ENCODE results near the gene NR1D1. TPM values are rescaled to one million over a fixed set of nuclear protein-coding genes. Genes with fewer than 3 reads are reported as not detected.
A peak's percentile ranks its signal among the peaks of the same experiment; 100 is the strongest.

Gene NR1D1
- total RNA-seq, 4 donors from 2014 or later = 6.1 to 24.2 (median 14.5) TPM

GRCh38 chr17:40106760-40107521, 6.6 kb upstream of the NR1D1 start:
- peaks cover 98 to 100% (median 100%) of the 10 kb centered on the region in 4 donors for H3K4me1 ChIP-seq
- intact Hi-C loops (cut with DNase I) = loop anchor here (5.0 kb wide), 1 partner anchor 40 kb away; no protein-coding TSS in a partner anchor
- DNase-seq (ENCODE audit: extremely low spot score) = no peak
- H3K4me3 ChIP-seq = peak overlapping the region in 3 of 4 donors; percentile 1 to 37 (median 7)
- H3K27me3 ChIP-seq = no peaks in the 10 kb centered on the region
- H3K9me3 ChIP-seq = no peaks in the 10 kb centered on the region
- H3K27ac ChIP-seq (replicated peaks in 1 of 4) = peak overlapping the region; percentile 88 to 99 (median 94)
- WGBS = 12% methylated on average over 19 of the region's 20 CpGs
- TF ChIP-seq CTCF (IDR thresholded peaks at IDR 0.05) (no peak), EP300 (IDR thresholded peaks at IDR 0.05) (no peak), POLR2A (IDR thresholded peaks at IDR 0.05; ENCODE audit: low read depth) (no peak), POLR2AphosphoS5 (IDR thresholded peaks at IDR 0.05) (no peak)
- no peaks in the 10 kb centered on the region for H3K36me3 ChIP-seq

- DNase-seq (ENCODE audit: extremely low spot score) = no peak
- no peaks in the 10 kb centered on the region for H3K27me3 ChIP-seq
- H3K4me3 ChIP-seq = no peak overlapping the region
- intact Hi-C loops (cut with DNase I) = loop anchor here (5.0 kb wide), 1 partner anchor 39 kb away; no protein-coding TSS in a partner anchor
- H3K27ac ChIP-seq (replicated peaks in 1 of 4) = peak overlapping the region; percentile 88 to 99 (median 94)
- H3K36me3 ChIP-seq = no peaks in the 10 kb centered on the region
- WGBS = 88% methylated on average over 5 of the region's 5 CpGs
- H3K4me1 ChIP-seq = peaks cover 100% of the 10 kb centered on the region in 4 donors
- no peaks in the 10 kb centered on the region for H3K9me3 ChIP-seq
- no peak for TF ChIP-seq EP300 (IDR thresholded peaks at IDR 0.05)
- no peak for TF ChIP-seq POLR2AphosphoS5 (IDR thresholded peaks at IDR 0.05)
- TF ChIP-seq POLR2A (IDR thresholded peaks at IDR 0.05; ENCODE audit: low read depth) = no peak
- TF ChIP-seq CTCF (IDR thresholded peaks at IDR 0.05) = no peak
Observed at GRCh38 chr17:40105861-40106759, 5.7 kb upstream of the NR1D1 start.

GRCh38 chr17:40104594-40105486, 4.5 kb upstream of the NR1D1 start:
- Histone ChIP-seq H3K36me3 (no peaks in the 10 kb centered on the region), H3K9me3 (no peaks in the 10 kb centered on the region), H3K4me3 (no peak overlapping the region), H3K4me1 (peaks cover 90 to 95% (median 92%) of the 10 kb centered on the region in 4 donors), H3K27ac (replicated peaks in 1 of 4) (peak overlapping the region; percentile 88 to 99 (median 94)), H3K27me3 (no peaks in the 10 kb centered on the region)
- intact Hi-C loops (cut with DNase I) = loop anchor here (5.0 kb wide), 1 partner anchor 38 kb away; no protein-coding TSS in a partner anchor
- DNase-seq (ENCODE audit: extremely low spot score) = no peak
- no peak for TF ChIP-seq POLR2A (IDR thresholded peaks at IDR 0.05; ENCODE audit: low read depth)
- TF ChIP-seq EP300 (IDR thresholded peaks at IDR 0.05) = no peak
- TF ChIP-seq CTCF (IDR thresholded peaks at IDR 0.05) = no peak
- TF ChIP-seq POLR2AphosphoS5 (IDR thresholded peaks at IDR 0.05) = no peak
- 46% methylated on average over 3 of the region's 3 CpGs for WGBS

- Histone ChIP-seq H3K27me3 (no peaks in the 10 kb centered on the region), H3K36me3 (no peaks in the 10 kb centered on the region), H3K9me3 (no peaks in the 10 kb centered on the region), H3K4me1 (peaks cover 79 to 87% (median 83%) of the 10 kb centered on the region in 4 donors), H3K4me3 (no peak overlapping the region), H3K27ac (replicated peaks in 1 of 4) (peak overlapping the region; percentile 88 to 99 (median 94))
- no peak for DNase-seq (ENCODE audit: extremely low spot score)
- TF ChIP-seq POLR2A (IDR thresholded peaks at IDR 0.05; ENCODE audit: low read depth) (no peak), CTCF (IDR thresholded peaks at IDR 0.05) (no peak), EP300 (IDR thresholded peaks at IDR 0.05) (no peak), POLR2AphosphoS5 (IDR thresholded peaks at IDR 0.05) (no peak)
- WGBS = 41% methylated on average over 2 of the region's 2 CpGs
- intact Hi-C loops (cut with DNase I) = no loop called here
Observed at GRCh38 chr17:40103688-40104087, 3.3 kb upstream of the NR1D1 start.

Measured in esophagus muscularis mucosa (tissue), 4 donors.